IMR-90 (cell line): ENCODE results near the gene SLC38A3.

Source experiments
- CEBPB ChIP-seq: IDR thresholded peaks from 2 replicates; pipeline ENCODE4 v1.6.1; 2012; ENCODE audit warnings: low read depth, low read length, improper control_type of control experiment
- CHD1 ChIP-seq: IDR thresholded peaks from 2 replicates; pipeline ENCODE4 v1.6.1; 2012; ENCODE audit warnings: low read depth, low read length, improper control_type of control experiment
- FOS ChIP-seq: fragments of 150-350 bp; IDR thresholded peaks from 2 replicates; pipeline ENCODE4 v1.6.1; 2016; ENCODE audit warnings: low read depth, low read length
- MAFK ChIP-seq: IDR thresholded peaks from 2 replicates; pipeline ENCODE4 v1.6.1; 2012; ENCODE audit warnings: low read depth, low read length, improper control_type of control experiment
- MAZ ChIP-seq: IDR thresholded peaks from 2 replicates; pipeline ENCODE4 v1.6.1; 2012; ENCODE audit warnings: low read depth, mild to moderate bottlenecking, low read length, improper control_type of control experiment, moderate library complexity, borderline replicate concordance
- POLR2A ChIP-seq: IDR thresholded peaks from 2 replicates; pipeline ENCODE4 v1.6.1; 2012; ENCODE audit warnings: mild to moderate bottlenecking, low read depth, low read length
- RAD21 ChIP-seq: IDR thresholded peaks from 2 replicates; pipeline ENCODE4 v1.6.1; 2012; ENCODE audit warnings: low read length, improper control_type of control experiment
- RCOR1 ChIP-seq: IDR thresholded peaks from 2 replicates; pipeline ENCODE4 v1.6.1; 2012; ENCODE audit warnings: mild to moderate bottlenecking, low read length, improper control_type of control experiment; ENCODE audit not compliant: insufficient replicate concordance
- RFX5 ChIP-seq: IDR thresholded peaks from 2 replicates; pipeline ENCODE4 v1.8.0; 2012; ENCODE audit warnings: low read depth, mild to moderate bottlenecking, low read length, moderate library complexity
- SMC3 ChIP-seq: fragments of 150-350 bp; IDR thresholded peaks from 2 replicates; pipeline ENCODE4 v1.6.1; 2016; ENCODE audit warnings: low read depth, mild to moderate bottlenecking, antibody characterized with exemption, low read length, moderate library complexity
- TF ChIP-seq, protein P1 (sequence below): conservative IDR thresholded peaks from 2 replicates; pipeline ENCODE4 v1.5.1; 2012; ENCODE audit warnings: mild to moderate bottlenecking, low read depth, low read length, improper control_type of control experiment
- TF ChIP-seq, protein P2 (sequence below): fragments of 150-350 bp; IDR thresholded peaks from 2 replicates; pipeline ENCODE4 v1.6.1; 2016; ENCODE audit warnings: low read depth, mild to moderate bottlenecking, low read length, moderate library complexity, borderline replicate concordance

DNA sequence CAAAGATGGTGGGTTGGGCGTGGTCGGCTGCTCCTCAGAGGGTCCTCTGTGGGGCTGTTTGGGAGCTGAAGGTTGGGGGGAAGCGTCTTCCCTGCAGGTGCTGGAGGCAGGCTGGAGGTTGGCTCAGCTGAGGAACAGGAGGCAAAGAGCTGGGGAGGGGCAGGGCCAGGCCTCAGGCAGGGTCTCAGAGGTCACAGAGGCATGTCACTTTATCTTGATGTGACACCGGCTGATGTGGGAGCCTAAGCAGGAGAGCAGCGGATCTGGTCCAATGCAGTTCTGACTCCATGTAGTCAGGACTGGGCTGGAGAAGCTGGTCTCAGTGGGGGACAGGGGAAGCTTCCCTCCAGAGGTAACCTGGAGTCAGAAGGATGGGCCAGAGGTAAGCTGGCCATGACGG, 21.3 kb upstream of the SLC38A3 start:
- TF ChIP-seq, protein P1, sequence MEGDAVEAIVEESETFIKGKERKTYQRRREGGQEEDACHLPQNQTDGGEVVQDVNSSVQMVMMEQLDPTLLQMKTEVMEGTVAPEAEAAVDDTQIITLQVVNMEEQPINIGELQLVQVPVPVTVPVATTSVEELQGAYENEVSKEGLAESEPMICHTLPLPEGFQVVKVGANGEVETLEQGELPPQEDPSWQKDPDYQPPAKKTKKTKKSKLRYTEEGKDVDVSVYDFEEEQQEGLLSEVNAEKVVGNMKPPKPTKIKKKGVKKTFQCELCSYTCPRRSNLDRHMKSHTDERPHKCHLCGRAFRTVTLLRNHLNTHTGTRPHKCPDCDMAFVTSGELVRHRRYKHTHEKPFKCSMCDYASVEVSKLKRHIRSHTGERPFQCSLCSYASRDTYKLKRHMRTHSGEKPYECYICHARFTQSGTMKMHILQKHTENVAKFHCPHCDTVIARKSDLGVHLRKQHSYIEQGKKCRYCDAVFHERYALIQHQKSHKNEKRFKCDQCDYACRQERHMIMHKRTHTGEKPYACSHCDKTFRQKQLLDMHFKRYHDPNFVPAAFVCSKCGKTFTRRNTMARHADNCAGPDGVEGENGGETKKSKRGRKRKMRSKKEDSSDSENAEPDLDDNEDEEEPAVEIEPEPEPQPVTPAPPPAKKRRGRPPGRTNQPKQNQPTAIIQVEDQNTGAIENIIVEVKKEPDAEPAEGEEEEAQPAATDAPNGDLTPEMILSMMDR: no peak
- TF ChIP-seq RAD21 (no peak), POLR2A (no peak), SMC3 (no peak), CEBPB (no peak), MAFK (no peak), RFX5 (no peak), MAZ (no peak), FOS (no peak), CHD1 (no peak), RCOR1 (no peak)
- TF ChIP-seq, protein P2, sequence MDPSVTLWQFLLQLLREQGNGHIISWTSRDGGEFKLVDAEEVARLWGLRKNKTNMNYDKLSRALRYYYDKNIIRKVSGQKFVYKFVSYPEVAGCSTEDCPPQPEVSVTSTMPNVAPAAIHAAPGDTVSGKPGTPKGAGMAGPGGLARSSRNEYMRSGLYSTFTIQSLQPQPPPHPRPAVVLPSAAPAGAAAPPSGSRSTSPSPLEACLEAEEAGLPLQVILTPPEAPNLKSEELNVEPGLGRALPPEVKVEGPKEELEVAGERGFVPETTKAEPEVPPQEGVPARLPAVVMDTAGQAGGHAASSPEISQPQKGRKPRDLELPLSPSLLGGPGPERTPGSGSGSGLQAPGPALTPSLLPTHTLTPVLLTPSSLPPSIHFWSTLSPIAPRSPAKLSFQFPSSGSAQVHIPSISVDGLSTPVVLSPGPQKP: no peak
